SU-DHL-6 (cell line): ENCODE measurements around the gene ZNF23.

Experiments used
- EZH2phosphoT487 ChIP-seq: fragments of 200-600 bp; sonication (generic), shearing (Covaris generic); conservative IDR thresholded peaks from 2 replicates; pipeline ENCODE4 v1.6.1; 2018; ENCODE audit warnings: mild to moderate bottlenecking, antibody characterized with exemption, low read length, moderate library complexity, mixed read lengths
- TF ChIP-seq, protein P1 (sequence below): fragments of 200-600 bp; sonication (generic); IDR thresholded peaks from one replicate; pipeline ENCODE4 v1.5.1; 2017; ENCODE audit warnings: antibody characterized with exemption, mild to moderate bottlenecking, low read length, moderate library complexity; ENCODE audit not compliant: insufficient read depth, poor library complexity, severe bottlenecking

DNA sequence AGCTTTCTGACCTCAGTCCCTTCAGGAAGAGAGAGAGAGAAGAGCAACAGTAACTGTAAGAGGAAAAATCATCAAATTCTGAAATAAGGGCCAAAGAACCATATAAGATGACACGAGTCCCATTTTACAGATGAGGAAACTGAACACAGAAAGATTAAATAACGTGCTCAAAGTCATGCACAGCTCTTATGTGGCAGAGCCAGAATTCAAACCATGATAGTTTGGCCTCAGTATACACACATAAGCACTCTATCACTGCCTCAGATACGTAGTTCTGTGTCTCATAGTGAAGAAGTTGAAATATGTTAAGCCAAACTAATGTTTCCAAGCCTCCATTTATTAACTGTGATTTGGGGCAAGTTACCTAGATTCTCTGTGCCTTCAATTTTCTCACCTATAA is 29.0 kb upstream of the ZNF23 start:
- TF ChIP-seq, protein P1, sequence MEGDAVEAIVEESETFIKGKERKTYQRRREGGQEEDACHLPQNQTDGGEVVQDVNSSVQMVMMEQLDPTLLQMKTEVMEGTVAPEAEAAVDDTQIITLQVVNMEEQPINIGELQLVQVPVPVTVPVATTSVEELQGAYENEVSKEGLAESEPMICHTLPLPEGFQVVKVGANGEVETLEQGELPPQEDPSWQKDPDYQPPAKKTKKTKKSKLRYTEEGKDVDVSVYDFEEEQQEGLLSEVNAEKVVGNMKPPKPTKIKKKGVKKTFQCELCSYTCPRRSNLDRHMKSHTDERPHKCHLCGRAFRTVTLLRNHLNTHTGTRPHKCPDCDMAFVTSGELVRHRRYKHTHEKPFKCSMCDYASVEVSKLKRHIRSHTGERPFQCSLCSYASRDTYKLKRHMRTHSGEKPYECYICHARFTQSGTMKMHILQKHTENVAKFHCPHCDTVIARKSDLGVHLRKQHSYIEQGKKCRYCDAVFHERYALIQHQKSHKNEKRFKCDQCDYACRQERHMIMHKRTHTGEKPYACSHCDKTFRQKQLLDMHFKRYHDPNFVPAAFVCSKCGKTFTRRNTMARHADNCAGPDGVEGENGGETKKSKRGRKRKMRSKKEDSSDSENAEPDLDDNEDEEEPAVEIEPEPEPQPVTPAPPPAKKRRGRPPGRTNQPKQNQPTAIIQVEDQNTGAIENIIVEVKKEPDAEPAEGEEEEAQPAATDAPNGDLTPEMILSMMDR = no peak
- no peak for TF ChIP-seq EZH2phosphoT487
